HepG2 (cell line): ENCODE data around the gene MEMO1. TPM values are rescaled to one million over a fixed set of nuclear protein-coding genes. Genes with fewer than 3 reads are reported as not detected.

Experiments
- ATAC-seq: fragments of 200-7000 bp; cut with Tn5 transposase; 3 replicates; pipeline ENCODE4 v1.9.1; 2020; ENCODE audit warnings: mild to moderate bottlenecking, moderate library complexity
- BruUV-seq: library from RNA; stranded (reverse); fragments of 400-500 nt; replicated peaks from 2 replicates; lab custom pipeline; 2021; lab: Mats Ljungman, UMichigan
- CTCF ChIA-PET: fragments of 300-600 bp; formaldehyde crosslinking; extraction: SDS; loops from one replicate; lab custom pipeline; 2021; ENCODE audit warnings: low total read pairs, inconsistent platforms, low intra/inter-chr PET ratio; lab: Yijun Ruan, JAX
- POLR2A ChIA-PET: fragments of 350-600 bp; sonication (Branson Sonifier 250); formaldehyde crosslinking; loops from one replicate; lab custom pipeline; 2020; ENCODE audit warnings: antibody characterized with exemption, inconsistent platforms; lab: Yijun Ruan, JAX
- DNase-seq: peaks from one replicate; pipeline ENCODE4 v3.0.0-alpha.2; 2015; ENCODE audit warnings: low spot score
- FAIRE-seq: peaks from 3 replicates; lab custom pipeline; 2011; peaks lifted over from hg19 to GRCh38; lab: Jason Lieb, UNC
- H2AFZ ChIP-seq: one replicate; pipeline ENCODE4 v1.6.1; 2011; ENCODE audit warnings: low read length, inconsistent platforms
- H3K27ac ChIP-seq: fragments of 300-600 bp; 3 replicates; pipeline ENCODE4 v1.8.0; 2011; ENCODE audit warnings: mixed run types, mild to moderate bottlenecking, mixed read lengths, low read length, inconsistent platforms; ENCODE audit not compliant: insufficient read depth; ENCODE audit errors: extremely low read length
- H3K27me3 ChIP-seq, 2 experiments: fragments of 200-600 bp in 1 of 2; 2 replicates in 1 of 2; 3 replicates in 1 of 2; pipeline versions ENCODE4 v1.6.0 to v1.8.0; 2011; ENCODE audit warnings: low read length in 2 of 2, mild to moderate bottlenecking in 2 of 2, moderate library complexity in 2 of 2, inconsistent platforms in 1 of 2; ENCODE audit not compliant: insufficient read depth in 2 of 2, control insufficient read depth in 1 of 2
- H3K36me3 ChIP-seq, 2 experiments: fragments of 200-600 bp in 1 of 2; replicated peaks in 1 of 2; 2 replicates in 1 of 2; 3 replicates in 1 of 2; pipeline versions ENCODE4 v1.5.1 to v1.8.0; 2011; ENCODE audit warnings: low read length in 2 of 2, inconsistent platforms in 1 of 2; ENCODE audit not compliant: insufficient read depth in 2 of 2, control insufficient read depth in 1 of 2
- H3K4me1 ChIP-seq: 2 replicates; pipeline ENCODE4 v1.5.1; 2012; ENCODE audit warnings: low read length, inconsistent platforms; ENCODE audit not compliant: insufficient read depth
- H3K4me2 ChIP-seq: 2 replicates; pipeline ENCODE4 v1.6.0; 2011; ENCODE audit warnings: low read depth, low read length, inconsistent platforms
- H3K4me3 ChIP-seq, 3 experiments: fragments of 200-600 bp in 1 of 3; sonication (generic), shearing (Covaris generic) in 1 of 3; replicated peaks in 1 of 3; 2 replicates each; pipeline ENCODE4 v1.5.1; 2011 to 2016; ENCODE audit warnings: low read length in 3 of 3, inconsistent platforms in 2 of 3, low read depth in 2 of 3, mild to moderate bottlenecking in 2 of 3, control low read depth in 1 of 3, mixed read lengths in 1 of 3; ENCODE audit not compliant: insufficient read depth in 1 of 3
- H3K79me2 ChIP-seq: one replicate; pipeline ENCODE4 v1.6.1; 2011; ENCODE audit warnings: low read length, inconsistent platforms; ENCODE audit not compliant: insufficient read depth
- H3K9ac ChIP-seq: 2 replicates; pipeline ENCODE4 v1.6.0; 2011; ENCODE audit warnings: mild to moderate bottlenecking, low read depth, low read length, inconsistent platforms; ENCODE audit not compliant: insufficient read depth
- H3K9me3 ChIP-seq: 2 replicates; pipeline ENCODE4 v1.5.1; 2012; ENCODE audit warnings: mild to moderate bottlenecking, low read length
- H4K20me1 ChIP-seq: 2 replicates; pipeline ENCODE4 v1.6.0; 2011; ENCODE audit warnings: inconsistent platforms, mild to moderate bottlenecking, low read length, moderate library complexity; ENCODE audit not compliant: insufficient read depth
- ARHGAP35 ChIP-seq: sonication (generic); formaldehyde crosslinking; IDR thresholded peaks from 2 replicates; pipeline ENCODE4 v1.9.0; 2022; ENCODE audit warnings: mild to moderate bottlenecking, inconsistent platforms, moderate library complexity, missing genetic modification reagents, borderline replicate concordance
- CHD4 ChIP-seq: fragments of 200-600 bp; sonication (generic); IDR thresholded peaks from 2 replicates; pipeline ENCODE4 v1.7.0; 2017; ENCODE audit warnings: mild to moderate bottlenecking, low read length, borderline replicate concordance
- ELF4 ChIP-seq: sonication (generic); formaldehyde crosslinking; IDR thresholded peaks from 2 replicates; pipeline ENCODE4 v1.5.0; 2020; ENCODE audit warnings: missing genetic modification reagents, mild to moderate bottlenecking, moderate library complexity, borderline replicate concordance
- NFIC ChIP-seq: IDR thresholded peaks from 2 replicates; pipeline ENCODE4 v1.6.1; 2012; ENCODE audit warnings: mild to moderate bottlenecking, low read length, inconsistent platforms
- REXO4 ChIP-seq: sonication (generic); formaldehyde crosslinking; IDR thresholded peaks from 2 replicates; pipeline ENCODE4 v1.8.0; 2022; ENCODE audit warnings: missing genetic modification reagents, mild to moderate bottlenecking, borderline replicate concordance
- SNAPC2 ChIP-seq: sonication (generic); formaldehyde crosslinking; IDR thresholded peaks from 2 replicates; pipeline ENCODE4 v1.8.1; 2022; ENCODE audit warnings: mild to moderate bottlenecking, missing genetic modification reagents
- TAF15 ChIP-seq: fragments of 200-400 bp; formaldehyde crosslinking; IDR thresholded peaks from one replicate; pipeline ENCODE4 v1.6.1; 2018; ENCODE audit warnings: mild to moderate bottlenecking, low read depth, low read length; ENCODE audit not compliant: poor library complexity, severe bottlenecking
- TARDBP ChIP-seq: sonication (generic); formaldehyde crosslinking; IDR thresholded peaks from 2 replicates; pipeline ENCODE4 v1.8.0; 2022; ENCODE audit warnings: mild to moderate bottlenecking, missing genetic modification reagents
- ZBTB44 ChIP-seq: sonication (generic); formaldehyde crosslinking; IDR thresholded peaks from 2 replicates; pipeline ENCODE4 v1.4.0; 2020; ENCODE audit warnings: missing genetic modification reagents
- ZBTB7A ChIP-seq: sonication (generic); formaldehyde crosslinking; IDR thresholded peaks from 2 replicates; pipeline ENCODE4 v1.8.0; 2022; ENCODE audit warnings: mild to moderate bottlenecking, missing genetic modification reagents
- ZNF12 ChIP-seq: sonication (generic); formaldehyde crosslinking; IDR thresholded peaks from 2 replicates; pipeline ENCODE4 v1.5.0; 2020; ENCODE audit warnings: missing genetic modification reagents
- ZNF280B ChIP-seq: sonication (generic); formaldehyde crosslinking; IDR thresholded peaks from 2 replicates; pipeline ENCODE4 v1.5.0; 2020; ENCODE audit warnings: missing genetic modification reagents, mild to moderate bottlenecking, borderline replicate concordance
- ZNF282 ChIP-seq: fragments of 450-650 bp; IDR thresholded peaks from 2 replicates; pipeline ENCODE4 v1.6.1; 2018; ENCODE audit not compliant: partially characterized antibody
- ZNF616 ChIP-seq: sonication (generic); formaldehyde crosslinking; IDR thresholded peaks from 2 replicates; pipeline ENCODE4 v1.5.0; 2020; ENCODE audit warnings: low read depth, mild to moderate bottlenecking, missing genetic modification reagents
- ZNF703 ChIP-seq: sonication (generic); formaldehyde crosslinking; IDR thresholded peaks from 2 replicates; pipeline ENCODE4 v1.5.1; 2020; ENCODE audit warnings: missing genetic modification reagents, mild to moderate bottlenecking, moderate library complexity, borderline replicate concordance
- ZNF737 ChIP-seq: sonication (generic); formaldehyde crosslinking; IDR thresholded peaks from 2 replicates; pipeline ENCODE4 v1.5.0; 2020; ENCODE audit warnings: missing genetic modification reagents, mild to moderate bottlenecking, borderline replicate concordance
- WGBS: methylation state at CpG from one replicate; pipeline ENCODE4 v1.1.6; 2017; ENCODE audit warnings: low lambda C conversion rate; 5-methylcytosine and 5-hydroxymethylcytosine counted together
- in situ Hi-C: cut with HindIII; loops from 2 replicates; pipeline ENCODE4 v1.10.0; 2017; ENCODE audit warnings: low pct_unique_long_range_greater_than_20kb; ENCODE audit not compliant: extremely low pct_ligation_motif_present
- intact Hi-C: fragments of 100-400 bp; cut with micrococcal nuclease; formaldehyde crosslinking; loops from one replicate; pipeline ENCODE4 v1.10.0; 2022; ENCODE audit not compliant: unreplicated experiment
- polyA plus RNA-seq, 8 experiments: library from polyadenylated mRNA; depleted of rRNA in 3 of 8; stranded (reverse) in 7 of 8; unstranded in 1 of 8; fragments of >200 nt; fragmentation: Illumina TruSeq in 4 of 8; extraction: Trizol in 4 of 8; gene quantifications; 2 replicates each; pipeline versions ENCODE4 v1.2.1 to v1.2.3, GENCODE V29; 2011 to 2016; ENCODE audit warnings: low read depth in 4 of 8, missing spikeins in 1 of 8, mixed read lengths in 1 of 8; ENCODE audit not compliant: insufficient read depth in 1 of 8
- total RNA-seq, 5 experiments: library from RNA; depleted of rRNA; stranded (reverse); fragments of >200 nt; fragmentation: Illumina TruSeq; extraction: Trizol; gene quantifications; 2 replicates each; pipeline ENCODE4 v1.2.3, GENCODE V29; 2016; ENCODE audit warnings: low read depth in 1 of 5
- TF ChIP-seq, protein P1 (sequence below): sonication (generic); formaldehyde crosslinking; IDR thresholded peaks from 2 replicates; pipeline ENCODE4 v1.8.0; 2022; ENCODE audit warnings: missing genetic modification reagents, low read depth, mild to moderate bottlenecking, borderline replicate concordance

Gene MEMO1
- total and polyA plus RNA-seq, 2 of the 13 experiments (the other 11 are each of a cell fraction or from before 2014, with no cell fraction given), result 69.8 to 81.6 TPM

- POLR2A ChIA-PET, result interaction anchor here (0.6 to 1.9 kb wide), 3 partner anchors 8 to 51 kb away, joined by 4 to 22 read pairs (median 14); partner anchors contain the start of genes DPY30 and SPAST
- H2AFZ ChIP-seq, result peak overlapping the region; percentile 28
- ATAC-seq, result no peak
- H3K9me3 ChIP-seq, result no peaks in the 10 kb centered on the region
- CTCF ChIA-PET, result no interaction called here
- peaks cover 27% of the 10 kb centered on the region for H4K20me1 ChIP-seq
- H3K9ac ChIP-seq, result peak overlapping the region; percentile 84
- peaks cover 30% of the 10 kb centered on the region for H3K79me2 ChIP-seq
- intact Hi-C loops (loop anchor here (2.0 kb wide), 1 partner anchor 51 kb away; the partner anchor contains the start of gene SPAST), in situ Hi-C loops (no loop called here)
- peak overlapping the region; percentile 64 to 76 (median 75); a peak in 5 of 6 replicates for H3K4me3 ChIP-seq
- WGBS, result 83% methylated on average over 5 of the region's 5 CpGs
- H3K27me3 ChIP-seq, result no peaks in the 10 kb centered on the region; a peak in 1 of 5 replicates
- TF ChIP-seq, protein P1, sequence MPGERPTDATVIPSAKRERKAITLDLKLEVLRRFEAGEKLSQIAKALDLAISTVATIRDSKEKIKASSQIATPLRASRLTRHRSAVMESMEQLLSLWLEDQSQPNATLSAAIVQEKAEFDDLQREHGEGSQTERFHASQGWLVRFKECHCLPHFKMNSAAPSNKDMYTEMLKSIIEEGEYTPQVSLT (CRISPR knock-in tag), result peak; percentile 82; the same call in 1 of the 2 replicates
- TF ChIP-seq ARHGAP35 (CRISPR knock-in tag), result no peak
- no peak for TF ChIP-seq ZNF737 (CRISPR knock-in tag)
- TF ChIP-seq ZNF280B (CRISPR knock-in tag), result no peak
- TF ChIP-seq REXO4 (CRISPR knock-in tag), result no peak
- no peak for TF ChIP-seq ZNF616 (CRISPR knock-in tag)
- no peak for TF ChIP-seq NFIC
- TF ChIP-seq ZNF282, result no peak
- TF ChIP-seq TAF15, result no peak
- TF ChIP-seq ZNF703, result no peak
- 0 out of 2 replicates have a peak, but pooled peaks have one; percentile 11 for TF ChIP-seq ELF4 (CRISPR knock-in tag)
- TF ChIP-seq ZBTB7A (CRISPR knock-in tag), result no peak
- no peak for TF ChIP-seq ZNF12 (CRISPR knock-in tag)
- TF ChIP-seq SNAPC2 (CRISPR knock-in tag), result 0 out of 2 replicates have a peak, but pooled peaks have one; percentile 43
- 0 out of 2 replicates have a peak, but pooled peaks have one; percentile 19 for TF ChIP-seq TARDBP (CRISPR knock-in tag)
- TF ChIP-seq ZBTB44 (CRISPR knock-in tag), result no peak
- TF ChIP-seq CHD4, result peak; percentile 91; the same call in 1 of the 2 replicates
- peak overlapping the region; percentile 93 for H3K27ac ChIP-seq
- H3K36me3 ChIP-seq, result no peaks in the 10 kb centered on the region
- no TSS peak for BruUV-seq
- H3K4me1 ChIP-seq, result peaks cover 34% of the 10 kb centered on the region
- peak overlapping the region; percentile 98 for H3K4me2 ChIP-seq
- no peak for FAIRE-seq
- no peak for DNase-seq
Measured at GRCh38 chr2:32011485-32011960, 715 bp upstream of the MEMO1 start.
